Stimulated activated CD4-positive, alpha-beta T cell treated with anti-CD3 and anti-CD28 coated beads, Interleukin-1b, Interleukin-23, amount 100 ng/mL, for 4 hours (primary cell): Measurements from ENCODE around the gene CDHR3.
"Not testable (repeated sequence)": the region's sequence is repeated elsewhere in the genome, so short reads cannot be mapped to it uniquely, and the experiment has no call there.

Experiments
- DNase-seq, 2 donors: peaks; one replicate each; pipeline ENCODE4 v3.0.0-alpha.2; 2020; ENCODE audit warnings: low read depth in 2 of 2

Gene CDHR3

DNA sequence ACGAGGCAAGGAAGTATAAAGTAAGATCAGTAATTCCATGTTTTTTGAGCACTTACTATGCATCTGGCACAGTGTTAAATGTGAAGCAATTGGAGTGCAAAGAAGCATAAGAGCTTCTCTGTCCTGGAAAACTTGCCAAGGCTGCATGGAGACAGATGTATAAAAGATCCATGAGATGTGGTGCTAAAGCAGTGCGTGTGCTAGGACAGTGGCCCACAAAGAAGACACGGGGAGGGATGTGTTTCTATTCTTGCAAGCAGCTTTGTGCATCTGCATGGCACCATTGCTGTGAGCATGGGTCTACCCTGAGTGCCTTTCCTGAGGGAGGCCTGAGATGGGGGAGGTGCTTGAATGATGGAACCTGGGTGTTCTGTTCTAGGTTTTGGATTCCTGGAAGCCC is 5.1 kb upstream of the CDHR3 start:
- DNase-seq = no peak

DNA sequence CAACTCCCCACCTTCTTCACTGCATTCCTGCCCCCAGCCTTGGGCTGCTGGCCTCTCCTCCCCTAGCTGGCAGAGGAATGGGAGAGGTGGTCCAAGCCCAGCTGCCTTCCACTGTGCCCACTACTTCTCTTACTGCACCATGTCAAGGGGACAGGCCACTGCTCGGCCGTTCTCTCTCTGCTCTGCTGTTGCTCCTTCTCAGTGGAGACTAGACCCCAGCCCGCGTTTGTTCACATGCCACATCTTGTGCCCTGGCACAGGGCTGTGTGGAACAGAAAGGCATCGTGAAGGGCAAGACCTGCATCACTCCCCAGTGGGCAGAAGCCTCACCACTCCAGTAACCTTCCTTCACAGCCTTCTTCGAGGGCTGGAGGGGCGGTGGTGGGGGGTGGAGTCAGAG is 711 bp upstream of the CDHR3 start:
- no peak for DNase-seq

DNA sequence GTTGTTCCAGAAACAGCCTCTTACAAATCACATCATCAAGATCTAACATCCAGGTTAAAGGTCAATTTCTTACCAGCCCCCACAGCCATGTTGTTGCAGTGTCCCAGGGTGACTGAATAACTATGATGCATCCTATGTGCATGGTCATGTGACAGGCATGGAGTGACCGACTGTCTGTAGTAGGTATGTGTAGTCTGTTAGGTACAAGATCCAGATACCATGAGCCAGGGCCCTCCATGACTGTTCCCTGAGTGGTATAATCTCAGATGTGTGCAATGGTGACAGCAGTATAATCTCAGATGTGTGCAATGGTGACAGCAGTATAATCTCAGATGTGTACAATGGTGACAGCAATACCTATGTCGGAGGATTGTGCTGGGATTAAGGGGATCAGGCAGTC is 8.8 kb downstream of the CDHR3 start:
- no peak for DNase-seq

DNA sequence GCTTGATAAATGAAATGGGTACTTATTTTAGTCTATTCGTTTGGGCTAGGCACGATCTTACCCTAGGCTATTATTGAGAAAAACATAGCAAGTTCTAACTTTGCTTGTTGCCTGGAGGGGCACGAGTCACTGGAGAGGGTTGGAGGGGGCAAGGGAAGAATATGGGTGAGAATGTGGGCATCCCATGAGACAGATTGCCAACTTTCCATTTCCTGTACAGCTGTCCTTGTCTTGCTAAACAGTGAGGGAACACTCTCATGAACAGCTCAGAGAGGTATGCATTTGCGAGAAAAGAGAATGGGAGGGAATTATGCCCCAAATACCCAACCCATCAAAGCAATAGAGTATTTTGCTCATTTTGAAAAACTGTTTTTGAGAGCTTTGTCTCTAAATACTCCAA is 9.2 kb downstream of the CDHR3 start:
- DNase-seq = no peak

DNA sequence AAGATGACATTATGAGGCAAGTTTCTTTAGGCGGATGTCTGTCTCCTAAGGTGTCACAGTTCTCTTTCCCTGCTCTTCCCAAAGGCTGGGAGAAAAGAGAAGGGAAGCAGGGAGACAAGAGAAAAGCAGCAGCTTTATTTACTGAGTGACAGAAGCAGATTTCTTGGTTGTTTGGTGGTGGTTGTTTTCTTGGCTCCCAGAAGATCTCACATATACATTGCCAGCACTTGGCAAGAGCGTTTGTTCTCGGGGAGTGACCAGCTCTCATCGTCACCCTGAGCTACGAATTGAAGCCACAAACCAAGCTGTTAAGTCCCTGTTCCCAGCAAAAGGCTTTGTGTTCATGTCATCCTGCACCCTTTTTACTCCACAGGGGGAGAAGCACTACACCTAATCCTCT is 11.4 kb downstream of the CDHR3 start:
- no peak for DNase-seq

DNA sequence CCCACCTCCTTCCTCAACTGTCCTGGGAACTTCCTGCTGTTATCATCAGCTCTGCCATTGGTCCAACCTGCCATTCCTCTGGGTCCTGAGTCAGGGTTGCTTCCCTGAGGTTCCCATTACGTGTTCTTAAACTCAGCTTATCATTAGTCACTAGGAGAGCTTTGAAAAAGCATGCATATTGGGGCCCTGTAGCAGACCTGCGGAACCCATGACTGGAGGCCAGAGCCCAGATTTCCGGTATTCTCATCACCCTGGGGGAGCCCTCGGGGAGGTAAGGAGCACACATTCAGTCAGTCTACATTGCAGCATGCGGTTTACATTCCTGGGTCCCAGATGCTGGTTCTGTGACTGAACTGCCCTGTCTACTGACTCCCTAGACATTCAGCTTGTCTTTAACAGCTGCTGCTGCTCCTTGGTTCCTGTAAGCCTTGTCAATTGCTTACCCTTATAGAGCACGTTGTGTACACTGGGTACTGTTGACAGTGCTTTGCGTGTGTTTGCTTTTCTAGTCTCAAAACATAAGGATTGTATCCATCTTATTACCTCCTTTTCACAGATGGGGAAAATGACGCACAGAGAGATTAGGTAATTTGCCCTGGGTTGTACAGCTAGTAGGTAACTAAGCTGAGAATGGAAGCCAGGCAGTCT is 12.8 kb downstream of the CDHR3 start:
- no peak for DNase-seq

DNA sequence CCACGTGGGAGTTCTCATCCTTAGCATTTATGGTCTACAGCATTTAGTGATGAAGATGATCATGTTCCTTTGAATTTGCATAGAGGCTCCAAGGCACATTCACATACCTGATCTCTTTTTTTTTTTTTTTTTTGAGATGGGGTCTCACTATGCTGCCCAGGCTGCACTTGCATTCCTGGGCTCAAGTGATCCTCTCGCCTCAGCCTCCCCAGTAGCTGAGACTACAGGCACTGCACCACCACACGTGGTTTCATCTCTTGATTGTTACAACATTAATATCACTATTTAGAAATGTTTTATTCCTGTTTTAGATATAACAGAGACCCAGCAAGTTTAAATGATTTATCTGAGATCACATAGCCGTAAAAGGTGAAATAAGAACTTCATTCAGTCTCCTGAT is 13.8 kb downstream of the CDHR3 start:
- no peak for DNase-seq

DNA sequence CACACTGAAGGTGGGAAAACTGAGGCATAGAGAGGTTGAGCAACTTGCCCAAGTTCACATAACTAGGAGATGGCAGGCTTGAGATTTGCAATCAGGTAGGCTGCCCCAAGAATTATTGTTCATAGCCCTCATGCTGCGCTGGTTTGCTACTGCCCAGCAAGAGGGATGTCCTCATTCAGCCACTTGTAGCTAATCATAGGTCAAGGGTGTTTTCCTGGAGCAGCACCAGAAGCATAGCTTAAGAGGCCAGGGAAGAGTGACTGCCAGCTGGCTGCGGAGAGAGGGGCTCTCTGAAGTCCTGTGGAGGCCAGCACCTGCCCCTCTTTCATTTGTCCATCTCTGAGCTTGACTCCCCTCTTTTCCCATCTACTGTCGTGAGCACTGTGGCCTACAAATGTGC is 15.0 kb downstream of the CDHR3 start:
- no peak for DNase-seq

DNA sequence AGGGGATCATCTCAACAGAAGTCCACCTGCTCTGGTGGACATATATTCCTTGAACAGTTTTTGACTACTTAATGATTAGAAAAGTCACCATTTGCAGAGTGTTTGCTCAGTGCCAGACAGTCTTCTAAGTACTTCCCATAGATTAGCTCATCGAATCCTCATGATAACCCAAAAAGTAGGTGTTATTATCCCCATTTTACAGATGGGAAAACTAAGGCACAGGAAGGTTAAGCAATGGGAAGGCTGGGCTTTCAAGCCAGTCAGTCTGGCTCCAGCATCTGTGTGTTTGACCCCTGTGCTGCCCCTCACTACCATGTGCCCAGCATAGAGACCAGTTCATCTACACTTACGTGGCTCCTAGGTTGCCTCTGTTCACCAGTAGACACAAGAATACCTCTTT is 15.9 kb downstream of the CDHR3 start:
- DNase-seq = no peak

DNA sequence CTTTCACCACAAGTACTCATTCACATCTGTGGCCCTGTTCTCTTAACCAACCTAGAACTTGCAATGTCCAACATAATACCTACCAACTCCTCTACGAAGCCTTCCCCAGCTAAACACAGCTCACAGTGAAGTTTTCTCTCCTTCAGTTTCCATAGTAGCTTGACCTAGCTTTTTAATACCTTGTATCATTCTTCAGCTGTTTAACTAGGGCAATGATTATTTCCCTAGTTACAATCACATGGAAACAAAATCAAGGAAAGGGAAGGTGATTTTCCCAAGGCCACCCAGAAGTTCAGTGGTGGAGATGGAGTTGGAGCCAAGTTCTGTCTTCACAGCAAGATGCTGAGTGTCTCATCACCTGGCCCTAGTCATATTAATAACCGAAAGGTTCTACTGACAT is 16.3 kb downstream of the CDHR3 start:
- no peak for DNase-seq

DNA sequence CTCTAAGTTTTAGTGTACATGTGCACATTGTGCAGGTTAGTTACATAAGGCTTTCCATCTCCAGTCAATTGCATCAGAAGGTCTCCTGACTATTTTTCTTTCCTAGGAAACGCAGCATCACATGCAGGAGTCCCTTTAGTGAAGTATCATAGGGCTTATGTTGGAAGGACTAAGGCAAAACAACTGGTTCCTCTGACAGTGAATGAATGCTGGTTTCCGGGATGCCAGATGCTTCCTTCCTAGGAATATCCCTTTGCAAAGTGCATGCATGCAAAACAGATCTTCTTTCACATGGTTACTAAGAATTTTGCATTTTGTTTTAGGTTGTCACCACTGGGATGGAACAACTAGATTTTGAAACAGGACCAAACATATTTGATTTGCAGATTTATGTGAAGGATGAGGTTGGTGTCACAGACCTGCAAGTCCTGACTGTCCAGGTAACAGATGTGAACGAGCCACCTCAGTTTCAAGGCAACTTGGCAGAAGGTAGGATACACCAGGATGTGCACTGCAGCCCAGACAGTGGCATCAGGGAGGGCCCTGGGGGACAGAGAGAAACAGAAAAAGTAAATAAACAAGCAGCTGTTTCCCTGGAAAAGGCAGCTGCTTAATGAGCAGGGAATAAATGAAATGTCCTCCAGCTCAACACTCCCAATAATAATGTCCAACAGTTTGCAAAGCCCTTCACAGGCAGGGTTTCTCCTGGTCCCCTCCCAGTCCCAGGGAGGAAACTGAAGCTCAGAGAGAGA is 17.8 kb downstream of the CDHR3 start:
- no peak for DNase-seq

DNA sequence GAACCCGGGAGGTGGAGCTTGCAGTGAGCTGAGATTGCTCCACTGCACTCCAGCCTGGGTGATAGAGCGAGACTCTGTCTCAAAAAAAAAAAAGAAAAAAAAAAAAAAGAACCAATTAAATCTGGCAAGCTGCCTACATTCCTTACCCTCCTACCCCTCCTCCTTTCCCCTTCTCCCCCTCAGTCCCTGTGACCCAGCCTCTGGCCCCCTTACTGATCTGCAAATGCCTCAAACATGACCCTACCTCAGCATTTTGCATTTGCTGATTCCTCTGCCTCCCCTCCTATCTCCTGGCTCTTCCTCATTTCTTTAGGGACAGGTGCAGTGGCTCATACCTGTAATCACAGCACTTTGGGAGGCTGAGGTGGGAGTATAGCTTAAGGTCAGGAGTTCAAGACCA is 19.3 kb downstream of the CDHR3 start:
- no peak for DNase-seq

DNA sequence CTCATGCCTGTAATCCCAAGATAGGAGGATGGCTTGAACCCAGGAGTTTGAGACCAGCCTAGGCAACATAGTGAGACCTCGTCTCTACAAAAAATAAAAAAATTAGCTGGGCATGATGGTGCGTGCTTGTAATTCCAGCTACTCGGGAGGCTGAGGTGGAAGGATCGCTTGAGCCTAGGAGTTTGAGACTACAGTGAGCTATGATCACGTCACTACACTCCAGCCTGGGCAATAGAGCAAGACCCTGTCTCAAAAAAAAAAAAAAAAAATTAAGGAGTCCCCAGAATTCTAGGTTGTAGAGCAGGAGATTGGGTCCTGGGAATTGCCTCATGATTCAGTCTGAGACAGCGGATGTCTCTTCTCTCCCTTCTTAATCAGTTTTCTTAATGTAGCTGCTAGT is 21.7 kb downstream of the CDHR3 start:
- DNase-seq = not testable (repeated sequence)

DNA sequence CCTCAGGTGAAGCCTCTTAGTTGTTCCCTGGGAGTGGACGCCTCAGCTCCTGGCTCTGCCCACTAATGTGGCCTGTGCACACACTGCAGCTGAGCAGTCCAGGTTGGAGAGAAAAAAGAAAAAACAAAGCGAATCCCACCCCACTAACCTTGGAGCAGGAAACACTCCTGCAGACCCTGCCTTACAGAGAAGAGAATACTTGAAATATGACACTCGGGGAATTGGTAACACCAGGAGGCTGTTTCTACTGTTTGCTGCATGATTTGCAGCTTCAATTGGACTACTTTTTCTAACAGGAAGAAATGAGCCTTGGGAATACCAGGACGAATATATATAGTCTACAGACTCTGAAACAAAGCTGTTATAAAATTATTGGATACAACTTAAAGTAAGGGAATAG is 22.2 kb downstream of the CDHR3 start:
- no peak for DNase-seq

DNA sequence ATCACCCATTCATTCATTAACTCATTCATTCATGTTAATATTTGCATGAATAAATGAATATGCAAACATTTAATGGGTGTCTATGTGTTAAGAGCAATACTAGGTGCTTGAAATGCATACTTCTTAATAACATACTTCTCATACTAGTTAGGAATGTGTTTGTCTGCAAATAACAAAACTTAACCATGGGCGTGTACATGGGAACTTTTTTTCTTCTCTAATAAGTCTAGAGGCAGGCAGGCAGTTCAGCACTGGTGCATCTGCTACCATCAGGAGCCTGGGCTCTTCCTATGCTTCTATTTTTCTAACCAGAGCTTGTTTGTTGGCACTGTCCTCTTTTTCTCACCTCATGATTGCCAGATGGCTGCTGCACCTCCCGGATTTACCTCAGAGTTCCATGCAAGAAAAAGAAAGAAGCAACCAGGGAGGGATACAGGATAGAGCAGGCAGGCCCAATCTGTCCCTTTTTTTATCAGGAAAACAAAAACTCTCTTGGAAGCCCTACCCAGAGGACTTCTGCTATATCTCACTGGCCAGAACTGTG is 22.7 kb downstream of the CDHR3 start:
- no peak for DNase-seq

DNA sequence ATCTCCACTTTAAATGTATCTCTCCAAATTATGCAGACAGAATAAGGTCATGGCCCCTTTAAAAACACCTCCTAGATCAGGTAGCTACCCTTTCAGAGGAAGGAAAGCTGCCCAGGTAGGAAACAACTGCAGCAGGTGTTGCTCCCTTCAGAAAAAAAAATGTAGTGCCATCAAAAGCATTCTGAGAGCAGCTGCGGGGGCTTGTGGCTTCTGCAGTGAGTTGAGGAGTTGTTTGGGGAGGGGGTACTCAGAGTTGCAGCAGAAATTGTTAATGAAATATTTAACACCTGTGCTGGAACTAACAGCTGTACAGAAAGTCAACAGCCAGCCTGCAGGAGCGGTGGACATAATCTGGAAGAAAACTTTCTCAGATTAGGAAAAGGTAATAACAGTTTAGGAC is 24.0 kb downstream of the CDHR3 start:
- DNase-seq = no peak

DNA sequence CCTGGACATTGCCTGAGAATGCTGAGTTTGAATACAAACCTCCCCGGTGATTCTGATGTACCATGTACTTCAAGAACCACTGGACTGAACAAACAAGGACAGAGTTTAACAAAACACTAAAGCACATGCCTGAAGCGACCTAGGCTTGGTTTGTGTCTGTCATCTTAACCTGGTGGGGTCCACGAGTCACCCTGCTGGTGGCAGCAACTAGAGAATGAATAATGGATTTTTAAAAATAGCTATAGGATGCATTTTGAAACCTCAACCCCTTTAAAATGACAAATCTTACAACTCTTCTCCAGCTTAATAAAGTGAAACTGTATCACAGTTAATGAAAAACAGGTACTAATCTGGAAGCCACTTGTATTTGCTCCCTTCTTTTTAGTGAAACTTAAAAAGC is 25.2 kb downstream of the CDHR3 start:
- DNase-seq = no peak

DNA sequence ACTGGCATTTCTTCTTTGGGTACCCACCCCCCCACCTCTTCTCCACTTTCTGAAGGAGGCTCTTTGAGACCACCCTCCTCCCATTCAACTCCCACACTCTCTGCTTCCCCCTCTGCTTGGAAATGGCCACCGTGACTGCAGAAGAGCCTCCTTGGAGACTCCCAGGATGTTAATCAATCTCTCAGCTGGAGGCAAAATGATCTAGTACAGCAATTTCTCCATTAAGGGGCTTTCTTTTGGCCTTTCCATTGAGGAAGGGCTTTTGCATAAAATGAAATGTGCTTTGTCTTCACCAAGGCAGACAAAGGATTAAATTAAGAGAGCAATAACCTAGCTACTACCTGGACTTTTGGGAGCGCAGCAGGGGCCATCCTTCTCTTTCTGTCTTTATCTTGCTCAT is 26.1 kb downstream of the CDHR3 start:
- DNase-seq = no peak

DNA sequence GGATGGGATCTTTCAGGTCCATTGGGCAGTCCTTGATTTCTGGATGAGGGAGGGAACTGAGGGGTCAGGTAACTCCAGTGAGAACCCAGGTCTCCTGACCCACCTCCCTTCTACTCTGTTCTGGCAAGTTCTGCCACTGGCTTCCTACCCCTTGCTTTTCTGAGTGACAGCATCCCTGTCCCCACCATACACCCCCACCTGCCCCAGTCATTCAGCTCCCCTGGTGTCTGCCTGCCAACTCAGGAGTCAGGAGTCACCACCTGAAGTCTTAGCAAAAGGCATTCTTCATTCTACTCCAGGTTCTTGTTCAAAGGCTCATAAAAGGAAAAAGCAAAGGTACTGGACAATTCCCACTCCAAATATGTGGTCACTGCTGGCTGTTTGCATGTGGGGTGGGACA is 26.6 kb downstream of the CDHR3 start:
- no peak for DNase-seq

DNA sequence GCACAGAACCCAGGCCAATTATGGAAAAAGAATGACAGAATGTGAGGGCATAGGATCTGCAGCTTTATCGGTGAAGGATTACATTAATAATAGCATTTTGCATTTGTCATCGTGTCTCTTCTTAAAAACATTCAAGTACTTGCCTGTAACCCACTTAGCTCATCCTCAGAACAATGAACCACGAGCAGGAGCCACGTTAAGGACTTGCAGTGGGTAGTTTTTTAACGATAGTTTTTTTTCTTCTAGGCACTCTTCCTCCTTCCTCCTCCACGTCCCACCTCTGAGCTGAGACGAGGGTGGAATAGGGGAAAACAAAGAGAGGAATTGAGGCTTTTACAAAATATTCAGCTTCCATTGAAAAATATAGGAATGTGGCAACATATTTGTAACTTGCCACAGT is 27.1 kb downstream of the CDHR3 start:
- DNase-seq = no peak

DNA sequence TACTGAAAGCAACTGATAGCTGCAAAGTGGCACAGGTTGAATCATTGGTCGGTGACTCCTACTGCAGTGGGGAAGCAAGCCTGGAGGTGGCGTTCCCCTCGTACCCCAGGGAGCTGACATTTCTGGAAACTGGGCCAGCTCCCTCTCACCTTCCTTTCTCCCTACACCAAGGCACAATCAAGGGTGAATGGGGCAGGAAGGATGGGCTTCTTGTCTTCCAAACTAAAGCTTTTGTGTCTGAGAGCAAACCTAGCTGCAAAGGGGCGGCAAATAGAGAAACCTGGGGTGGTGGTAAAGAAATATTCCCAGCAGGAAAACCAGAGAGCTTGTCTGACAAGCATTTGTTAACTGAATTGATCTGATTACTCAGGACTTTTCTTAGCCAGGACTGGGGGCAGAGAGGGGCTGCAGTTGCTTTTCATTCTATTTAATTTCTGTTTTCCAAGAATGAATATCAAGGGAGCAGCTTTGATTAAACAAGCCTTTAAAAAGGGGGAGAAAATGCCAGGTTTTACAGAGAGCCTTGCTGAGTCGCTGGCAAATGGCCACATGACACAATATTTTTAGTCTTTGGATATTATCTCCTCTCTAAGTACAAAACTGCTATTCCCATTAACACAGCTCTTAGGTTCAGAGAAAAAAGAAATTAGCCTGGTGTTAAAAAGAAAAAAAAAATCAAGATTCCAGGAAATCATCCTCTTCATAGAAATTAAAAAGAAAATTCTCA is 27.8 kb downstream of the CDHR3 start:
- DNase-seq = no peak

DNA sequence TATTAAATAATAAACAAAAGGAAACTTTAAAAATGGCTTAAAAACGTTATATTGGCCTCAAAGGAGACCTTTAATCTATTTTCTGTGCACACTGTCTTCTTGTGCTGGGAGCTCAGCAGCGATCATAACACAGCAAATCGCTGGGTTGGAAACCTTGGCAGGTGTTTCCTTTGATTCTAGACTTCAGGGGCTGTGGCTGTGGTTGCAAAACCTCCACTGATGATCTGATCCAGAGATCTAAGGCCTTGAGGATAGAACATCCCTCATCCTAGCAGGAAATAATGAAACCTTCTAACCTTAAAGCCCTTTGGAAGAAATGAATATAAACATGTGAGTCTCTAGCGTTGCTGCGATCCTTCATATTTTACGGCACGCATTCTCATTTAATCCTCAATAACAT is 29.8 kb downstream of the CDHR3 start:
- no peak for DNase-seq
